Measurements from ENCODE around the gene BTBD17.
"Not testable (repeated sequence)": the region's sequence is repeated elsewhere in the genome, so short reads cannot be mapped to it uniquely, and the experiment has no call there.

BTBD17 gene, protein sequence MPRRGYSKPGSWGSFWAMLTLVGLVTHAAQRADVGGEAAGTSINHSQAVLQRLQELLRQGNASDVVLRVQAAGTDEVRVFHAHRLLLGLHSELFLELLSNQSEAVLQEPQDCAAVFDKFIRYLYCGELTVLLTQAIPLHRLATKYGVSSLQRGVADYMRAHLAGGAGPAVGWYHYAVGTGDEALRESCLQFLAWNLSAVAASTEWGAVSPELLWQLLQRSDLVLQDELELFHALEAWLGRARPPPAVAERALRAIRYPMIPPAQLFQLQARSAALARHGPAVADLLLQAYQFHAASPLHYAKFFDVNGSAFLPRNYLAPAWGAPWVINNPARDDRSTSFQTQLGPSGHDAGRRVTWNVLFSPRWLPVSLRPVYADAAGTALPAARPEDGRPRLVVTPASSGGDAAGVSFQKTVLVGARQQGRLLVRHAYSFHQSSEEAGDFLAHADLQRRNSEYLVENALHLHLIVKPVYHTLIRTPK

DNA sequence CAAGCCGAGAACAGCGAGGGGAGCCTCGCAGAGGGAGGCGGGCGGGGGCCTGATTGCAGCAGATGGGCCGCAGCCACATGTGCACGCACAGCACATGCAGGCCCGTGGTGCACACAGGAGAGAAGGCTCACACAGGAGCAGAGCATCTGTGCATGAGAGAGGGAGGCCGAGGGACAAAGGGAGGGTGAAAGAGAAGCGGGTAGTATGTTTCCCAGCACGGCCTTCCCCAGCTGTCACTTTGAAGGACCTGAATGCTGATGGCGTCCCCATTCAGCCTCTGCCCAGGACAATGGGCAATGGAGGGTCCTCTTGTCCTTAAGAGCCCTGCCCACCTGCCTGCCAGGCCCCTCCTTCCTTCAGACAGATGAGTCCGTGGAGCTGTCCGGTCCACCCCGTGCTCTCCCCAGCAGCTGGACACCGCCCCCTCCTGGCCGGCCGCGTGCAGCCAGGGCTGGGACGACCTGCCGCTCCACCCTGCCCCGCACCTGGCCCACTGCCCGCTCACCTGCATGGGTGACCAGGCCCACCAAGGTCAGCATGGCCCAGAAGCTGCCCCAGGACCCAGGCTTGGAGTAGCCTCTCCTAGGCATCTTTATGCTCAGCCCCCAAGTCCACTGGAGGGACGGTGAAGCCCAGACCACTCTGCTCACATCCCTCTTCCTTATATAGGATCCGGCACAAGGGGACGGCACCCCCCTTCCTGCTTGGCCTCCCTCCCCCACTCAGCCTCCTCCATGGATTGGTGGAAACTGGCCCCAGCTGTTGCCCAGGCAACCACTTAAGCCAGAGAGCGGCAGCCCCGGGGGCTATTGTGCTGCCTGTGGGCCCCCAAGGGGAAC lies at the start of gene BTBD17:
Gene BTBD17 (minus strand): TSS at position 639 of the 839 bp plus-strand sequence. CDS start 49 bp downstream, at position 590.
- DNase-seq (ENCODE audit: low read depth): peak; percentile 29
- TF ChIP-seq, protein P1, sequence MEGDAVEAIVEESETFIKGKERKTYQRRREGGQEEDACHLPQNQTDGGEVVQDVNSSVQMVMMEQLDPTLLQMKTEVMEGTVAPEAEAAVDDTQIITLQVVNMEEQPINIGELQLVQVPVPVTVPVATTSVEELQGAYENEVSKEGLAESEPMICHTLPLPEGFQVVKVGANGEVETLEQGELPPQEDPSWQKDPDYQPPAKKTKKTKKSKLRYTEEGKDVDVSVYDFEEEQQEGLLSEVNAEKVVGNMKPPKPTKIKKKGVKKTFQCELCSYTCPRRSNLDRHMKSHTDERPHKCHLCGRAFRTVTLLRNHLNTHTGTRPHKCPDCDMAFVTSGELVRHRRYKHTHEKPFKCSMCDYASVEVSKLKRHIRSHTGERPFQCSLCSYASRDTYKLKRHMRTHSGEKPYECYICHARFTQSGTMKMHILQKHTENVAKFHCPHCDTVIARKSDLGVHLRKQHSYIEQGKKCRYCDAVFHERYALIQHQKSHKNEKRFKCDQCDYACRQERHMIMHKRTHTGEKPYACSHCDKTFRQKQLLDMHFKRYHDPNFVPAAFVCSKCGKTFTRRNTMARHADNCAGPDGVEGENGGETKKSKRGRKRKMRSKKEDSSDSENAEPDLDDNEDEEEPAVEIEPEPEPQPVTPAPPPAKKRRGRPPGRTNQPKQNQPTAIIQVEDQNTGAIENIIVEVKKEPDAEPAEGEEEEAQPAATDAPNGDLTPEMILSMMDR (IDR thresholded peaks at IDR 0.05; ENCODE audit: insufficient read depth, low read depth, low read length, missing control alignments): peak; percentile 50
- no peak within 1 kb of the TSS for H3K4me3 ChIP-seq (ENCODE audit: low read depth, low read length)

DNA sequence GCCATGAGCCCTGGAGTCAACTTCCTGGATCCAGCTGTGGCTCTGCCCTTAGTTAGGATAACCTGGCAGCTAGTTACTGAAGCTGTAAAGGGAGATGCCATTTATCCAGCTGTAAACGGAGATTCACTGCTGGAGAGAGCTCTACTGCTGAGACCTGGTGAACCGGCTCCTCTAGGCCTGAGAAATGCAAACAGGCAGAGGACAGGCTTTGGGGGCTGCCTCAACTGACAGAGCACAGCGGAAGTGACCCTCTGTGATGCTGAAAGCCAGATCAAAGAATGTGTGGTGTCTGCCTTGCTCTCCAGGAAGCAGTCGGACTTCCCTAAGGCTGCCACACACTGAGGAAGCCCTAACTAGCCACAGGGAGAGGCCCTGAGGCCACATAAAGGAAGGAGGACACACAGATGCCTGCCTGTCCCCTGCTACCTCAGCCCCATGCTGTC lies 48.4 kb upstream of the BTBD17 start:
- TF ChIP-seq, protein P1 (IDR thresholded peaks at IDR 0.05; ENCODE audit: insufficient read depth, low read depth, low read length, missing control alignments): no peak
- no peak overlapping the region for H3K4me3 ChIP-seq (ENCODE audit: low read depth, low read length)
- DNase-seq (ENCODE audit: low read depth): peak; percentile 15

DNA sequence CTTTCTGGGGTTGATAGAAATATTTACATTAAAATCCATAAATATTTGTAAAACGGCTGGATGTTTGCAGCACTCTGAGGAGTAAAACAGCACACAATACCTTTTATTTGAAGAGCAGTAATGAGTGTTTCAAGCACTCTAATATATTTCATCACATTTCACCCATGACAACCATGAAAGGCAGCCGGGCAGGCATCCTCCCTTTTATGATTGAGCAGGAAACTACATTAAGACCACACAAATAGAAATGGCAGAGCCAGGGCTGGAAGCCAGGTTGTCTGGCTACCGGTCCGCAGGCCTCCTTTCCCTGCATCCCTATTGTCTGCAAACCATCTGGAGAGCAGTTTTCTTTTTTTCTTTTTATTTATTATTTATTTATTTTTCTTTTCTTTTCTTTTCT lies 47.1 kb upstream of the BTBD17 start:
- H3K4me3 ChIP-seq (ENCODE audit: low read depth, low read length): no peak overlapping the region
- TF ChIP-seq, protein P1 (IDR thresholded peaks at IDR 0.05; ENCODE audit: insufficient read depth, low read depth, low read length, missing control alignments): no peak
- no peak for DNase-seq (ENCODE audit: low read depth)

DNA sequence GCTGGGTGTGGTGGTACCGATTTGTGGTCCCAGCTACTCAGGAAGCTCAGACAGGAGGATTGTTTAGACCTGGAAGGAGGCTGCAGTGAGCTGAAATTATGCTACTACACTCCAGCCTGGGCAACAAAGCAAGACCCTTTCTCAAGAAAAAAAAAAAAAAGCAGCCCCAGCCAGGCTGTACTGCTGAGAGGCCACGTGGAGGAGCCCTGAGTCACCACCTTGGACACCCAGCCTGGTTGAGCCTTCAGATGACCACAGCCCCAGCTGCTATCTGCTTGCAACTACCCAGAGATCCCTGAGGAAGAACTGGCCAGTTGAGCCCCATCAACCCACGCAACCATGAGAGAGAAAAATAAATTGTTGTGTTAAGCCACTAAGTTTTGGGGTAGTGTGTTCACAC lies 46.6 kb upstream of the BTBD17 start:
- H3K4me3 ChIP-seq (ENCODE audit: low read depth, low read length): no peak overlapping the region
- DNase-seq (ENCODE audit: low read depth): peak; percentile 20
- TF ChIP-seq, protein P1 (IDR thresholded peaks at IDR 0.05; ENCODE audit: insufficient read depth, low read depth, low read length, missing control alignments): no peak

DNA sequence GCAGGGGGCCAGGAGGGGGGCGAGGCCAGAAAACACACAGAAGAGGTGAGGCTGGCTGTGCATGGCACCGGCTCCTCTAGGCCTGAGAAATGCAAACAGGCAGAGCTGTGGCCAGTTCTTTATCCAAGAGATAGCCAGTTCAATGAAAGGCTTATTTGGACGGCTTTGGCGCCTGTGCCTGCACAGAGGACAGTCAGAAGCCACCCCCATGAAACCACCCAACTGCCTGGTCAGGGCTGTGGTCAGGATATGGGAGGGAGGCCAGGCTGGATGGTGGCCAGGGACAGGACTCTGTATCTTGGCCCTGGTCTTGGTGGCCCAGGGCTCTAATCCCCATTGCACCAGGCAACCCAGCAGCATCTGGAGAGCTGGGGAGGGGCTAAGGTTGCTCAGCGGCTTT lies 45.7 kb upstream of the BTBD17 start:
- no peak overlapping the region for H3K4me3 ChIP-seq (ENCODE audit: low read depth, low read length)
- DNase-seq (ENCODE audit: low read depth): no peak
- TF ChIP-seq, protein P1 (IDR thresholded peaks at IDR 0.05; ENCODE audit: insufficient read depth, low read depth, low read length, missing control alignments): no peak

DNA sequence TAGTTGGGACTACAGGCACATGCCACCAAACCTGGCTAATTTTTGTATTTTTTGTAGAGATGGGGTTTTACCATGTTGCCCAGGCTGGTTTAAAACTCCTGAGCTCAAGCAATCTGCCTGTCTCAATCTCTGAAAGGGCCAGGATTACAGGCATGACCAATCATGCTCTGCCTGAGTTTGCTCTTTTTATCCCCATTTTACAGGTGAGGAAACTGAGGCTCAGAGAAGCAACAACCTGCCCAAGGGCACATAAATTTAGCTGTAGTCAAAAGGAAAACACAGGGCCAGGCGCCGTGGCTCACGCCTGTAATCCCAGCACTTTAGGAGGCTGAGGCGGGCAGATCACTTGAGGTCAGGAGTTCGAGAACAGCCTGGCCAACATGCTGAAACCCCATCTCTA lies 43.6 kb upstream of the BTBD17 start:
- not testable (repeated sequence) for H3K4me3 ChIP-seq (ENCODE audit: low read depth, low read length); DNase-seq (ENCODE audit: low read depth)

DNA sequence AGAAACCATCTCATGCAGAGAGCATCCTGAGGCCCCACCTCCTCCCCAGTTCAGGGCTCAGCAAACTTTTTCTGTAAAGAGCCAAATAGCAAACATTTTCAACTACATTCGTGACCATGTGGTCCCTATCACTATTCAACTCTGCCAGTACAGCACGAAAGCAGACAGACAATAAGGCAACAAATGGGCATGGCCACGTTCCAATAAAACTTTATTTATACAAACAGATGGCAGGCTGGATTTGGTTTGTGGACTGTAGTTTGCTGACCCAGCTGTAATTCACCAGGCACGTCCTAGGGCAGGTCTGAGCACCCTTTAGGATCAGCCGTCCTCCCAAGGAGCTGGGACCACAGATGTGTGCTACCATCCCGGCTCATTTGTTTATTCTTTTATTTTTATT lies 43.1 kb upstream of the BTBD17 start:
- H3K4me3 ChIP-seq (ENCODE audit: low read depth, low read length): no peak overlapping the region
- TF ChIP-seq, protein P1 (IDR thresholded peaks at IDR 0.05; ENCODE audit: insufficient read depth, low read depth, low read length, missing control alignments): no peak

More for the DNA sequence above, 43.1 kb upstream of the BTBD17 start:
- no peak for DNase-seq (ENCODE audit: low read depth)
